ENCODE data around the gene POLH.
"Not testable (repeated sequence)": the region's sequence is repeated elsewhere in the genome, so short reads cannot be mapped to it uniquely, and the experiment has no call there.

DNA sequence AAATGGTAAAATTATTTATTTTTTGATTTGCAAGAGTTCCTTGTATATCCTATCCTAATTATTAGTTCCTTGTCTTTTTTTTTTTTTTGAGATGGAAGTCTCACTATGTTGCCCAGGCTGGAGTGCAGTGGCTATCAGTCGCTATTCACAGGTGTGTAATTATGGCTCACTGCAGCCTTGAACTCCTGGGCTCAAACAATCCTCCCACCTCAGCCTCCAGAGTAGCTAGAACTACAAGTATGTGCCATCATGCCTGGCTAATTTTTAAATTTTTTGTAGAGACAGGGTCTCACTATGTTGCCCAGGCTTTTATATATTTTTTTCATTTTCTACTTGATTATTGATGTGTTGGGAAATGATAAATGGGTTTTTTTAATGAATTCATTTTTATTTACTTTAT is 13.6 kb downstream of the POLH start:
- TF ChIP-seq, protein P1, sequence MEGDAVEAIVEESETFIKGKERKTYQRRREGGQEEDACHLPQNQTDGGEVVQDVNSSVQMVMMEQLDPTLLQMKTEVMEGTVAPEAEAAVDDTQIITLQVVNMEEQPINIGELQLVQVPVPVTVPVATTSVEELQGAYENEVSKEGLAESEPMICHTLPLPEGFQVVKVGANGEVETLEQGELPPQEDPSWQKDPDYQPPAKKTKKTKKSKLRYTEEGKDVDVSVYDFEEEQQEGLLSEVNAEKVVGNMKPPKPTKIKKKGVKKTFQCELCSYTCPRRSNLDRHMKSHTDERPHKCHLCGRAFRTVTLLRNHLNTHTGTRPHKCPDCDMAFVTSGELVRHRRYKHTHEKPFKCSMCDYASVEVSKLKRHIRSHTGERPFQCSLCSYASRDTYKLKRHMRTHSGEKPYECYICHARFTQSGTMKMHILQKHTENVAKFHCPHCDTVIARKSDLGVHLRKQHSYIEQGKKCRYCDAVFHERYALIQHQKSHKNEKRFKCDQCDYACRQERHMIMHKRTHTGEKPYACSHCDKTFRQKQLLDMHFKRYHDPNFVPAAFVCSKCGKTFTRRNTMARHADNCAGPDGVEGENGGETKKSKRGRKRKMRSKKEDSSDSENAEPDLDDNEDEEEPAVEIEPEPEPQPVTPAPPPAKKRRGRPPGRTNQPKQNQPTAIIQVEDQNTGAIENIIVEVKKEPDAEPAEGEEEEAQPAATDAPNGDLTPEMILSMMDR (conservative IDR thresholded peaks at IDR 0.05): not testable (repeated sequence)
- TF ChIP-seq EZH2 (IDR thresholded peaks at IDR 0.05; ENCODE audit: low read depth): not testable (repeated sequence)
